Activated CD4-positive, alpha-beta T cell treated with anti-CD3 and anti-CD28 coated beads, Interleukin-2, amount 50 U/mL, for 4 hours (primary cell): Measurements from ENCODE around the gene HGS.

Source experiments
- DNase-seq, 2 experiments: peaks; one replicate each; pipeline ENCODE4 v3.0.0-alpha.2; 2020

Gene HGS, protein sequence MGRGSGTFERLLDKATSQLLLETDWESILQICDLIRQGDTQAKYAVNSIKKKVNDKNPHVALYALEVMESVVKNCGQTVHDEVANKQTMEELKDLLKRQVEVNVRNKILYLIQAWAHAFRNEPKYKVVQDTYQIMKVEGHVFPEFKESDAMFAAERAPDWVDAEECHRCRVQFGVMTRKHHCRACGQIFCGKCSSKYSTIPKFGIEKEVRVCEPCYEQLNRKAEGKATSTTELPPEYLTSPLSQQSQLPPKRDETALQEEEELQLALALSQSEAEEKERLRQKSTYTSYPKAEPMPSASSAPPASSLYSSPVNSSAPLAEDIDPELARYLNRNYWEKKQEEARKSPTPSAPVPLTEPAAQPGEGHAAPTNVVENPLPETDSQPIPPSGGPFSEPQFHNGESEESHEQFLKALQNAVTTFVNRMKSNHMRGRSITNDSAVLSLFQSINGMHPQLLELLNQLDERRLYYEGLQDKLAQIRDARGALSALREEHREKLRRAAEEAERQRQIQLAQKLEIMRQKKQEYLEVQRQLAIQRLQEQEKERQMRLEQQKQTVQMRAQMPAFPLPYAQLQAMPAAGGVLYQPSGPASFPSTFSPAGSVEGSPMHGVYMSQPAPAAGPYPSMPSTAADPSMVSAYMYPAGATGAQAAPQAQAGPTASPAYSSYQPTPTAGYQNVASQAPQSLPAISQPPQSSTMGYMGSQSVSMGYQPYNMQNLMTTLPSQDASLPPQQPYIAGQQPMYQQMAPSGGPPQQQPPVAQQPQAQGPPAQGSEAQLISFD

GRCh38 chr17:81683584-81684441 is at the start of gene HGS, which contains the start of gene ARL16:
Gene HGS (plus strand): TSS chr17:81684011. CDS start chr17:81684067, 56 bp downstream.
Gene ARL16 (minus strand): TSS chr17:81683797. CDS start chr17:81683753, 44 bp downstream.
- peak; percentile 95 to 96 for DNase-seq

DNA sequence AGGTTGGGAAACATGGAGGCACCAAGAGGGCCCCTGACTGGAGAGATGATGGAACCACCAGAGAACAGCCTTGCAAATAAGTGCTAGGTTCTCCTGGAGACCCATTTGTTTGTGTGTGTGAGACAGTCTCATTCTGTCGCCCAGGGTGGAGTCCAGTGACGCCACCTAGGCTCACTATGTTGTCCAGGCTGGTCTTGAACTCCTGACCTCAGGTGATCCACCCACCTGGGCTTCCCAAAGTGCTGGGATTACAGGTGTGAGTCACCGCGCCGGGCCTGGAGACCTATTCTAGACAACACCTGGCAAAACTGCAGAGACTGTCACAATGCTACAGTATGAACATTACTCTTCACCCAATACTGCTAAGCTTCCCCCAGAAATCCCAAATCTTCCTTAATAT is 48.4 kb upstream of the HGS start:
- DNase-seq, result no peak

GRCh38 chr17:81635973-81636504 is 47.8 kb upstream of the HGS start:
- DNase-seq, result no peak

DNA sequence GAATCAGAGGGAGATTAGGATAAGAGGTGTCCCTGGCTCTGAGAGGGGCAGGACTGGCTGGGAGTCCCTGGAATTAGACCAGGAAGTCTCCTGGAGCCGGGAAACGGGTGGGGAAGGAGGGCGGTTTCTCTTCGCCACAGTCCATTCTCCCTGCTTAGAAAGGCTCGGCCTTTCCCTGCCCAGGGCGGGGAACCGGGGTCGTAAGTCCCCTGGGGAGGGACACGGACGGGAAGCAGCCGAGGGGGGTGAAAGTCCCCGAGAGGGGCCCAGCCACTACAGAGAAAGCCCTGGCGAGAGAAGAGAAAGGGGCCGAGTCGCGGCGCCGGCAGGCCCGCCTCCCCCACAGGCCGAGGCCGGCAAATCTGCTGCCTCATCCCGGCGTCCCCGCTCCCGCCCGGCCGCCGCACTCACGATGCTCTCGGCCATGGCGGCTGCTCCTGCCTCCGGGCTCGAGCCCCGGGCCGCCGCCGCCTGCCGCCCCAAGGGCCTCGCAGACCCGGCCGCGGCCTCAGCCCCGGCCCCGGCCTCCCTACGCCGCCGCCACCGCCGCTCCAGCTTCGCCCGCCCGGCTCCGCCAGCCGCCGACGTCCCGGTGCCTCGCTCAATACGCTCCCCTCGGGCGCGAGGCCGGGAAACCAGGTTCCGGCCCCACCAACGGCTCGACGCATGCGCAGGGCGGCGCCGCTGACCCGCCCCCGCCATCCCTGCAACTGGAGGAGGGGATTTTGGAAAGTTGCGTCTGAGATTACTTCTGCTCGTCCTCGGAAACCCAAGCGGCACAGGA is 47.1 kb upstream of the HGS start, which contains the start of the genes NPLOC4 and TSPAN10:
NPLOC4 (minus strand) TSS at position 608 of the 784 bp plus-strand sequence; CDS start at position 426, 182 bp downstream.
TSPAN10 (plus strand) TSS at position 692 of the 784 bp plus-strand sequence. CDS start 5,217 bp downstream, outside the sequence.
- peak; percentile 70 to 79 for DNase-seq

- no peak for DNase-seq
These were observed 45.1 kb upstream of the HGS start for GRCh38 chr17:81638683-81639082.

DNA sequence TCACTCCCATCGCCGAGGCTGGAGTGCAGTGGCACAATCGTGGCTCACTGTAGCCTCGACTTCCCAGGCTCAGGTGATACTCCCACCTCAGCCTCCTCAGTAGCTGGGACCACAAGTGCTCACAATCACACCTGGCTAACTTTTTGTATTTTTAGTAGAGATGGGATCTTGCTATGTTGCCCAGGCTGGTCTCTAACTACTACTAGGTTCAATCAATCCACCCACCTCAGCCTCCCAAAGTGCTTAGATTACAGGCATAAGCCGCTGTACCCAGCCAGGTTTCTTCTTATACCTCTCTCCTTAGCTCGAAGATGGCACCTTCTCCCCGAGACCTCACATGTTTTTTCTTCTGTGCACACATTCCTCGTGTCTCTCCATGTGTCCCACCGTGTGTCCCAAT is 43.8 kb upstream of the HGS start:
- DNase-seq, result no peak

GRCh38 chr17:81641825-81642489 is 41.9 kb upstream of the HGS start:
- DNase-seq, result no peak

GRCh38 chr17:81644496-81644895 is 39.3 kb upstream of the HGS start:
- DNase-seq, result no peak

DNA sequence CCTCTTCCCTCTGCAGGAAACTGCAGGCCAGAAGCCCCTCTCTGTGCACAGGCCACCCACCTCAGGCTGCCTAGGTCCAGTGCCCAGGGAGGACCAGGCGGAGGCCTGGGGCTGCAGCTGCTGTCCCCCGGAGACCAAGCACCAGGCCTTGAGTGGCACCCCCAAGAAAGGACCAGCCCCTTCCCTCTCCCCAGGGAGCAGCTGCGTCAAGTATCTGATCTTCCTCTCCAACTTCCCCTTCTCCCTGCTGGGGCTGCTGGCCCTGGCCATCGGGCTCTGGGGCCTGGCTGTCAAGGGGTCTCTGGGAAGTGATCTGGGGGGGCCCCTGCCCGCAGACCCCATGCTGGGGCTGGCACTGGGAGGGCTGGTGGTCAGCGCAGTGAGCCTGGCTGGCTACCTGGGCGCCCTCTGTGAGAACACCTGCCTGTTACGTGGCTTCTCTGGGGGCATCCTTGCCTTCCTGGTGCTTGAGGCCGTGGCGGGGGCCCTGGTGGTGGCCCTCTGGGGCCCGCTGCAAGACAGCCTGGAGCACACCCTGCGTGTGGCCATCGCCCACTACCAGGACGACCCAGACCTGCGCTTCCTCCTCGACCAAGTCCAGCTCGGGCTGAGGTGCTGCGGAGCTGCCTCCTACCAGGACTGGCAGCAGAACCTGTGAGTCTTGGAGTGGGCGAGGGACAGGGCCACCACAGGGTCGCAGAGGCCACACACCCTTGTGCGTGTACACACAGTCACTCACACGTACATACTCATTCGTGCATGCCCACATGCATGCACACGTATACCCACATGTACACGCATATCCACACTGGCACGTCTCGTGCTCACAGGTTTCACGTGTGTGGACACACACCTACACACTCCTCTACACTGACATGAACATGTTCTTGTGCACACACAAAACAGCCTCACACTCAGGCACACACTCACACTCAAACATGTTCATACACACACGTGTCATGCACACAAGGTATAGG is 38.5 kb upstream of the HGS start:
- no peak for DNase-seq

GRCh38 chr17:81646869-81647600 is 36.8 kb upstream of the HGS start:
- no peak for DNase-seq

DNA sequence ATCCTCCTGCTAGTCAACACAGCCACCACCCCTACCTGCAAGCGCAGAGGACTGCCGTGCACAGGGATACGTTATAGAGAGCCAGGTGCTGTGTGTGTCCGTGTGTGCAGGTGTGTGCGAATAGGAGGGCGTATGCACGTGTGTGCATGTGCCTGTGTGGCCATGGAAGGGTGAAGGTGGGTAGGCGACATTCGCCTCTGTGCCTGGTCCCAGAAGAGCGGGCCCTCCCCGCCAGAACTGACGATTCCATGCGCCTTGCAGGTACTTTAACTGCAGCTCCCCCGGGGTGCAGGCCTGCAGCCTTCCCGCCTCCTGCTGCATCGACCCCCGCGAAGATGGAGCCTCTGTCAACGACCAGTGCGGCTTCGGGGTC is 36.2 kb upstream of the HGS start:
- no peak for DNase-seq

- no peak for DNase-seq
These were observed 35.7 kb upstream of the HGS start for GRCh38 chr17:81648013-81648706.

DNA sequence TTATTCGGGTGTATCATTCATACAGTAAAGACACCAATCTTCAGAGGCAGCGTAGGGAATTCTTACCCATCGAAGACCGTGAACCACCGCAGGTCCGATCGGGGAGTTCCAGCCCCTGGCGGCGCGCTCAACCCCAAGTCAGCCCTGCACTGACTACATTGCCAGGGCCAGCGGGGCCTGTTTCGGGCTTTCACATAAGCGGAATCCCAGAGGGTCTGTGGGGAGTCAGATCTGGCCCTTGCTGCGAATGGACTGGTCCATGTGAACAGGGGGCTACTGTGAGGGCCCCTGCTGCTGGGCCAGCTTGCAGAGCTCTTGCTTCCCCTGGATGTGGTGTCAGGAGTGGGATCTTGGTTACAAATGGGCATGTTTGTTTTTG is 35.1 kb upstream of the HGS start:
- no peak for DNase-seq

DNA sequence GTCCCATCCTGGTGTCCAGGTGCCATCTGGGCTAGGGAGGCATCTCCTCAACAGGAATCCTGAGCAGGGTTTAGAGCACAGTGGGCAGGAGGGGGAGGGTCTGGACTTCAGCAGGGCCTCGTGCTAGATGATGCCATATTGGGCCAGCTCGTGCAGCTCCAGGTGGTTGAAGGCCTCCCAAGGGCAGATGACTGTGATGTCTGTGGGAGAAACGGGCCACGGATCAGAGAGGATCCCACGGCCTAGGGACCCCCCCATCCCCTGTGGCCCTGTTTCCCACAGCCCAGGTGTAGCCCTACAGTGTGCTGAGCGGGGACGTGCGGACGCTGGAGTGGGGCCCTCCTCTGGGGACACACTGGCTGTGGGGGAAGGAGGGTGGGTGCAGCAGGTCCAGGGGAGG is 32.9 kb upstream of the HGS start:
- no peak for DNase-seq

GRCh38 chr17:81651692-81652091 is 32.1 kb upstream of the HGS start:
- DNase-seq, result no peak

DNA sequence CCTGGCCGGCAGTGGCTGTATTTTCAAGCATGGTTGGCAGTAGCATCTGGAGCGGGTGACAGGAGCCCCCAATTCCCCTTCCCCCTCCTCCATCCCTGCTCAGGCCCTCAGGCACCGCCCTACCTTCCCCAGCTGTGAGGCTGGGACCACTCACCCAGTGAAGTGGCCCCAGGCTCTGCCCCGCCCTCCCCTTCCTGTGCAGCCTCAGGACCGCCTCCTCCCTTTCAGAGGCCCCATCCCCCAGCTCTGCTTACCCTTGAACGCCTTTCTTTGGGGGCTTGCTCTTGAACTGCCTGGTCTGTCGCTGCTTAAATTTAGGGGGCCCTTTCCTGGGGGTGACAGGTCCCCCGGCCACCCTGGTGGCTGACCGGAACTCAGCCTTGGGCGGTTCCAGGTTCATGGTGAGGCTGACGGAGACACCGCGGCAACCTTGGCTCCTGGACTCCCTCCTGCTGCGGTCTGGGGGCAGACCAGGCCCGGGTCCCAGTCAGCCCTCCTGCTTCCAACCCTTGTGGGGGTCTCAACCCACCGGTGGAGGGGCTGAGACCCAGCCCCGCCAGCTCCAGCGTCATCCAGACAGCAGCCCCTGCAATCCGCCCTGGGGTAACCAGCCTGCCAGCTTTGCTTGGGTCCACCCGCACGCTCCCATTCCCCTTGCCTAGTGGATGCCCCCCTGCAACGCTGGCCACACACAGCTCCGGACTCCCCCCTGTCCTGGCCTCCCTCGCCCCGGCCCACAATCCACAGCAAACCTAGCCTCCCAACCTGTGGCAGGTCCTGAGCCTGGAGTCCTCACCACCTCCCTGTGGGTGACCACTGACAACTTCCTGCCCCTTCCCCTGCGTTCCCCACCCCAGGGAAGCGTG is 30.7 kb upstream of the HGS start:
- DNase-seq, result no peak

GRCh38 chr17:81655378-81656117 is 28.3 kb upstream of the HGS start:
- no peak for DNase-seq
